K562 (cell line): ENCODE measurements around the gene ANKRD16. TPM values are rescaled to one million over a fixed set of nuclear protein-coding genes. Genes with fewer than 3 reads are reported as not detected.

Experiments
- ATF7 ChIP-seq: fragments of 450-650 bp; IDR thresholded peaks from 2 replicates; pipeline ENCODE4 v1.7.1; 2014; ENCODE audit warnings: mild to moderate bottlenecking, moderate library complexity
- CHD7 ChIP-seq: fragments of 200-600 bp; sonication (generic); IDR thresholded peaks from one replicate; pipeline ENCODE4 v1.6.1; 2012; ENCODE audit warnings: mild to moderate bottlenecking, low read depth, low read length, inconsistent platforms
- E2F6 ChIP-seq, 2 experiments: IDR thresholded peaks; 2 replicates each; pipeline ENCODE4 v1.6.1; 2011; ENCODE audit warnings: borderline replicate concordance in 1 of 2, control low read depth in 1 of 2, low read depth in 1 of 2, low read length in 1 of 2, mild to moderate bottlenecking in 1 of 2, mixed read lengths in 1 of 2, moderate library complexity in 1 of 2; ENCODE audit not compliant: insufficient read depth in 1 of 2, insufficient read length in 1 of 2, poor library complexity in 1 of 2, severe bottlenecking in 1 of 2; ENCODE audit errors: extremely low read depth in 1 of 2
- GATA2 ChIP-seq: sonication (generic); formaldehyde crosslinking; IDR thresholded peaks from 2 replicates; pipeline ENCODE4 v1.4.0; 2020; ENCODE audit warnings: mild to moderate bottlenecking, missing genetic modification reagents
- NCOR1 ChIP-seq: fragments of 450-650 bp; IDR thresholded peaks from 2 replicates; pipeline ENCODE4 v1.6.1; 2016; ENCODE audit warnings: mild to moderate bottlenecking, moderate library complexity
- NFYB ChIP-seq: IDR thresholded peaks from 2 replicates; pipeline ENCODE4 v1.6.1; 2011; ENCODE audit warnings: mild to moderate bottlenecking, moderate library complexity; ENCODE audit not compliant: insufficient read length; ENCODE audit errors: extremely low read depth
- RCOR1 ChIP-seq, 2 experiments: IDR thresholded peaks; 2 replicates each; pipeline ENCODE4 v1.6.1; 2012; ENCODE audit warnings: low read depth in 2 of 2, low read length in 2 of 2, borderline replicate concordance in 1 of 2, improper control_type of control experiment in 1 of 2
- TEAD4 ChIP-seq, 2 experiments: sonication (generic) in 1 of 2; formaldehyde crosslinking in 1 of 2; IDR thresholded peaks; 2 replicates each; pipeline versions ENCODE4 v1.6.1 to v1.8.0; 2012 to 2022; ENCODE audit warnings: borderline replicate concordance in 1 of 2, inconsistent platforms in 1 of 2, low read length in 1 of 2, mild to moderate bottlenecking in 1 of 2, missing genetic modification reagents in 1 of 2
- ZBTB2 ChIP-seq: fragments of 450-650 bp; IDR thresholded peaks from 2 replicates; pipeline ENCODE4 v1.6.1; 2016; ENCODE audit warnings: antibody characterized with exemption
- ZNF740 ChIP-seq, 3 experiments: fragments of 200-800 bp in 1 of 3; sonication (Bioruptor generic) in 1 of 3; sonication (generic) in 1 of 3; formaldehyde crosslinking in 1 of 3; IDR thresholded peaks; 2 replicates each; pipeline versions ENCODE4 v1.6.1 to v1.8.0; 2016 to 2022; ENCODE audit warnings: mild to moderate bottlenecking in 2 of 3, missing compliant biosample characterization in 2 of 3, missing genetic modification characterization in 2 of 3, missing genetic modification reagents in 1 of 3
- polyA plus RNA-seq, 8 experiments: library from polyadenylated mRNA; depleted of rRNA in 4 of 8; stranded (reverse) in 5 of 8; unstranded in 3 of 8; fragments of >200 nt; fragmentation: Nextera tagmentation in 2 of 8; fragmentation: Illumina TruSeq in 1 of 8; extraction: Ambion mirVana in 2 of 8; extraction: Trizol in 1 of 8; gene quantifications; 2 replicates each; pipeline versions ENCODE4 v1.2.1 to v1.2.3, GENCODE V29; 2011 to 2014; ENCODE audit warnings: inconsistent platforms in 1 of 8, missing spikeins in 1 of 8
- total RNA-seq, 7 experiments: library from RNA; depleted of rRNA in 6 of 7; stranded (reverse); fragments of >200 nt in 6 of 7; fragmentation: Illumina TruSeq in 2 of 7; extraction: Trizol in 2 of 7; gene quantifications; 2 replicates each; pipeline versions ENCODE4 v1.2.1 to v1.2.3, GENCODE V29; 2011 to 2021; ENCODE audit warnings: low replicate concordance in 1 of 7

ANKRD16 gene
- total and polyA plus RNA-seq, 9 of the 15 experiments (the other 6 are each of a cell fraction or from before 2014, with no cell fraction given) = 1.5 to 16.0 (median 9.5) TPM

GRCh38 chr10:5829267-5829666 lies 60.4 kb downstream of the ANKRD16 start (continued):
- TF ChIP-seq CHD7 = no peak
- peak in 1 of 2 experiments; percentile 29 for TF ChIP-seq E2F6 (IDR thresholded peaks at IDR 0.05; ENCODE audit: borderline replicate concordance in 1 of 2, extremely low read depth in 1 of 2, insufficient read depth in 1 of 2, insufficient read length in 1 of 2, low read depth in 1 of 2, low read length in 1 of 2, poor library complexity in 1 of 2, severe bottlenecking in 1 of 2)
- peak; percentile 60 for TF ChIP-seq NFYB
- peak; percentile 74 for TF ChIP-seq TEAD4 (IDR thresholded peaks at IDR 0.05; ENCODE audit: low read length)
- no peak for TF ChIP-seq TEAD4 (CRISPR knock-in tag; IDR thresholded peaks at IDR 0.05; ENCODE audit: borderline replicate concordance)
- peak; percentile 45; the same call in 1 of the 2 replicates for TF ChIP-seq ATF7
- TF ChIP-seq RCOR1 (IDR thresholded peaks at IDR 0.05; ENCODE audit: borderline replicate concordance in 1 of 2, low read depth in 2 of 2, low read length in 2 of 2) = 0 out of 4 replicates have a peak, but pooled peaks of 1 of the 2 experiments have one; percentile 24
- peak; percentile 60 for TF ChIP-seq GATA2 (CRISPR knock-in tag)
- no peak for TF ChIP-seq ZNF740 (CRISPR knock-in tag; IDR thresholded peaks at IDR 0.05)
- 0 out of 4 replicates have a peak, but pooled peaks of 1 of the 2 experiments have one; percentile 20 for TF ChIP-seq ZNF740 (tag; IDR thresholded peaks at IDR 0.05)
- TF ChIP-seq NCOR1 = peak; percentile 34; the same call in 1 of the 2 replicates
- TF ChIP-seq ZBTB2 = peak; percentile 67
